Loucy (cell line): Measurements from ENCODE around the gene ABCA7.

ENCODE experiments used
- EZH2phosphoT487 ChIP-seq: fragments of 200-600 bp; IDR thresholded peaks from 2 replicates; pipeline ENCODE4 v1.6.1; 2018; ENCODE audit warnings: antibody characterized with exemption, mild to moderate bottlenecking, moderate library complexity, borderline replicate concordance
- TF ChIP-seq, protein P1 (sequence below): fragments of 200-600 bp; sonication (generic); conservative IDR thresholded peaks from 2 replicates; pipeline ENCODE4 v1.5.1; 2014; ENCODE audit warnings: mild to moderate bottlenecking, antibody characterized with exemption, low read length

DNA sequence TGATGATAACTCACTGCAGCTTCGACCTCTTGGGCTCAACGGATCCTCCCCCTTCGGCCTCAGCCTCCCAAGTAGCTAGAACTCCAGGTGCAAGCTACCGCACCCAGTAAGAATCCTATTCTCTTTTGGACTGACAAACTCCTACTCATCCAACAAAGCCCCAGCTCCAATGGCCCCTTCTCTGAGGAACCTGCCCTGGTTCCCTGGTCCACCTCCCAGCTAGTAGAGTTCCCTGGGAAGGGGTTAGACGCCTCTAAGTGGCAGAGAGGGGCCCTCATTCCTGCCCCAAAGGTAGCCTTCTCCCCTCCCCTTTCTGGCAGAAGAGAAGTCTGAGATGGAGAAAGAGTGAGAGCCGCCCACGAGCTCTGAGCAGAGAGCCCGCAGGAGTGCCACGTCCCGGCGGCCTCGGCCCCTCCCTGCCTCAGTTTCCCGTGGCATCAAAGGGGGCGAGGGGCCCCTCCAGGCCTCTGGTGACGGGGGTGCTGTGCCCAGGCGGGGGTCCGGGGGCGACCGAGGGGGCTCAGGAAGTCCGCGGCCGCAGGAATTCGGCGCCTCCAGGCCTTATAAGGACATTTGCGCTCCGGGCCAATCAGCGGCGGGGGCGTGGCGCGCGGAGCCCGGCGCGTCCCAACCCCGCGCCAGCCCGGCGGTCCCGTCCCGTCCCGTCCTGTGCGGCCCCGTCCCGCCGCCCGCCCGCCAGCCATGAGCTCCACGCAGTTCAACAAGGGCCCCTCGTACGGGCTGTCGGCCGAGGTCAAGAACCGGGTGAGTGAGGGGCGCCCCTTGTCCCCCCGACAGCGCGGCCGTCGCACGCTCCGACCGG is 13.7 kb upstream of the ABCA7 start, which contains the start of gene CNN2:
- TF ChIP-seq, protein P1, sequence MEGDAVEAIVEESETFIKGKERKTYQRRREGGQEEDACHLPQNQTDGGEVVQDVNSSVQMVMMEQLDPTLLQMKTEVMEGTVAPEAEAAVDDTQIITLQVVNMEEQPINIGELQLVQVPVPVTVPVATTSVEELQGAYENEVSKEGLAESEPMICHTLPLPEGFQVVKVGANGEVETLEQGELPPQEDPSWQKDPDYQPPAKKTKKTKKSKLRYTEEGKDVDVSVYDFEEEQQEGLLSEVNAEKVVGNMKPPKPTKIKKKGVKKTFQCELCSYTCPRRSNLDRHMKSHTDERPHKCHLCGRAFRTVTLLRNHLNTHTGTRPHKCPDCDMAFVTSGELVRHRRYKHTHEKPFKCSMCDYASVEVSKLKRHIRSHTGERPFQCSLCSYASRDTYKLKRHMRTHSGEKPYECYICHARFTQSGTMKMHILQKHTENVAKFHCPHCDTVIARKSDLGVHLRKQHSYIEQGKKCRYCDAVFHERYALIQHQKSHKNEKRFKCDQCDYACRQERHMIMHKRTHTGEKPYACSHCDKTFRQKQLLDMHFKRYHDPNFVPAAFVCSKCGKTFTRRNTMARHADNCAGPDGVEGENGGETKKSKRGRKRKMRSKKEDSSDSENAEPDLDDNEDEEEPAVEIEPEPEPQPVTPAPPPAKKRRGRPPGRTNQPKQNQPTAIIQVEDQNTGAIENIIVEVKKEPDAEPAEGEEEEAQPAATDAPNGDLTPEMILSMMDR: no peak
- no peak for TF ChIP-seq EZH2phosphoT487
